BJ (cell line): ENCODE measurements around the gene CARHSP1. TPM values are rescaled to one million over a fixed set of nuclear protein-coding genes. Genes with fewer than 3 reads are reported as not detected.

ENCODE experiments used
- CTCF ChIA-PET: fragments of 350-600 bp; formaldehyde crosslinking; extraction: SDS; loops from one replicate; lab custom pipeline; 2021; ENCODE audit warnings: antibody characterized with exemption, inconsistent platforms; lab: Yijun Ruan, JAX
- POLR2A ChIA-PET: fragments of 300-600 bp; sonication (Branson Sonifier 250); formaldehyde crosslinking; extraction: SDS; loops from one replicate; lab custom pipeline; 2021; ENCODE audit warnings: antibody characterized with exemption; lab: Charles Lee
- DNase-seq: peaks from one replicate; pipeline ENCODE4 v3.0.0-alpha.2; 2011; ENCODE audit warnings: low read depth
- H3K27me3 ChIP-seq: 2 replicates; pipeline ENCODE4 v1.6.0; 2011; ENCODE audit warnings: low read length; ENCODE audit not compliant: control insufficient read depth, insufficient read depth
- H3K36me3 ChIP-seq: 2 replicates; pipeline ENCODE4 v1.5.1; 2011; ENCODE audit warnings: low read length; ENCODE audit not compliant: control insufficient read depth, insufficient read depth
- H3K4me3 ChIP-seq: 2 replicates; pipeline ENCODE4 v1.5.1; 2011; ENCODE audit warnings: low read depth, mild to moderate bottlenecking, control low read depth, low read length
- CTCF ChIP-seq: IDR thresholded peaks from 2 replicates; pipeline ENCODE4 v1.5.1; 2011; ENCODE audit warnings: low read depth, mild to moderate bottlenecking, control low read depth, inconsistent platforms, low read length, moderate library complexity; ENCODE audit not compliant: insufficient read depth
- polyA plus RNA-seq: library from polyadenylated mRNA; depleted of rRNA; stranded (reverse); fragments of >200 nt; gene quantifications from 2 replicates; pipeline ENCODE4 v1.2.3, GENCODE V29; 2011

The CARHSP1 gene
- polyA plus RNA-seq, 1 experiment = 119 TPM

DNA sequence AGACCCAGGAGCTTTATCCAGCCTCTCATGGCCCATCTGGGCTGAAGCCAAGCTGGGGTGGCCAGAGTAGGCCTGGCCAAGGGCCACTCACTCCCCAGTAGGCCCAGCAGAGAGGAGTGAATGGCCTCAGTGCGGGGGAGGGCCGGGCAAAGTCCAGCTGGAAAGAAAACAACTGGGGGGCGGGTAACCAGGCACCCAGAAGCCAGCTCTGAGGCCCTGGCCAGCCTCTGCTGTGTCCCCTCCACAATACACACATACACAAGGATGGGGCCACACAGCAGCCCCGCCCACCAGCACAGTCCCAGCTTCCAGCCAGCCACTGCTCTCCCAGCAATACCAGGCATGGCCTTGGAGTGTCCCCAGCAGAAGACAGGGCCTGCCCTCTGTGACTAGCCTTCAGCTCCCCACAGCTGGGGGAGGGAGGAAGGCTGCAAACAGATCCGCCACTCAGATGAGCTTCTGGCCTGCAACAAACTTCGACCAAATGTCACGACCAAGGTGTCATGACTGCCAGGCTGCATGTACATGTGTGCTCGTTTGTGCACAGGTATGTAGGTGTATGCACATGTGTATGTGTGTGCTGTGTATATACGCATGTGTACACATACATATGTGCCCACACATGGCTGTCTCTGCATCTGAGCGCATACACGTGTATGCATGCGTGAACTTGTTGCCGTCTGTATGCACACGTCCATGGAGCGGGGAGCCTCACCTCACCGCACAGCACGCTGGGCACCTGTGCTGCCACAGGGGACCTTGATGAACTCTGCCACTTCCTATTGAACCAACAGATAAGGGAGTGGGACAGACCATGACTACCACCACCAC, 5.0 kb downstream of the CARHSP1 start:
- CTCF ChIA-PET = interaction anchor here (3.8 kb wide), 1 partner anchor 16 kb away, joined by 24 read pairs; the partner anchor contains the start of gene LITAFD

GRCh38 chr16:8862309-8863130, 6.3 kb downstream of the CARHSP1 start:
- no peak for TF ChIP-seq CTCF
- CTCF ChIA-PET = interaction anchor here (1.7 to 2.8 kb wide), 2 partner anchors 12 to 17 kb away, joined by 4 to 14 read pairs; no protein-coding TSS in a partner anchor
- Histone ChIP-seq H3K4me3 (no peak overlapping the region), H3K27me3 (no peaks in the 10 kb centered on the region), H3K36me3 (peaks cover 17% of the 10 kb centered on the region)
- no peak for DNase-seq
- POLR2A ChIA-PET = no interaction called here

More for the DNA sequence above, 5.0 kb downstream of the CARHSP1 start:
- H3K27me3 ChIP-seq = no peaks in the 10 kb centered on the region
- H3K4me3 ChIP-seq = no peak overlapping the region
- DNase-seq = no peak
- peaks cover 9% of the 10 kb centered on the region for H3K36me3 ChIP-seq
- no peak for TF ChIP-seq CTCF
- POLR2A ChIA-PET = no interaction called here

- peaks cover 20% of the 10 kb centered on the region for H3K36me3 ChIP-seq
- POLR2A ChIA-PET = no interaction called here
- DNase-seq = no peak
- no peak overlapping the region for H3K4me3 ChIP-seq
- no peak for TF ChIP-seq CTCF
- CTCF ChIA-PET = interaction anchor here (0.6 to 2.8 kb wide), 3 partner anchors 11 to 186 kb away, joined by 3 to 14 read pairs (median 4); no protein-coding TSS in a partner anchor
- no peaks in the 10 kb centered on the region for H3K27me3 ChIP-seq
These were observed 7.1 kb downstream of the CARHSP1 start for GRCh38 chr16:8861563-8862308.

DNA sequence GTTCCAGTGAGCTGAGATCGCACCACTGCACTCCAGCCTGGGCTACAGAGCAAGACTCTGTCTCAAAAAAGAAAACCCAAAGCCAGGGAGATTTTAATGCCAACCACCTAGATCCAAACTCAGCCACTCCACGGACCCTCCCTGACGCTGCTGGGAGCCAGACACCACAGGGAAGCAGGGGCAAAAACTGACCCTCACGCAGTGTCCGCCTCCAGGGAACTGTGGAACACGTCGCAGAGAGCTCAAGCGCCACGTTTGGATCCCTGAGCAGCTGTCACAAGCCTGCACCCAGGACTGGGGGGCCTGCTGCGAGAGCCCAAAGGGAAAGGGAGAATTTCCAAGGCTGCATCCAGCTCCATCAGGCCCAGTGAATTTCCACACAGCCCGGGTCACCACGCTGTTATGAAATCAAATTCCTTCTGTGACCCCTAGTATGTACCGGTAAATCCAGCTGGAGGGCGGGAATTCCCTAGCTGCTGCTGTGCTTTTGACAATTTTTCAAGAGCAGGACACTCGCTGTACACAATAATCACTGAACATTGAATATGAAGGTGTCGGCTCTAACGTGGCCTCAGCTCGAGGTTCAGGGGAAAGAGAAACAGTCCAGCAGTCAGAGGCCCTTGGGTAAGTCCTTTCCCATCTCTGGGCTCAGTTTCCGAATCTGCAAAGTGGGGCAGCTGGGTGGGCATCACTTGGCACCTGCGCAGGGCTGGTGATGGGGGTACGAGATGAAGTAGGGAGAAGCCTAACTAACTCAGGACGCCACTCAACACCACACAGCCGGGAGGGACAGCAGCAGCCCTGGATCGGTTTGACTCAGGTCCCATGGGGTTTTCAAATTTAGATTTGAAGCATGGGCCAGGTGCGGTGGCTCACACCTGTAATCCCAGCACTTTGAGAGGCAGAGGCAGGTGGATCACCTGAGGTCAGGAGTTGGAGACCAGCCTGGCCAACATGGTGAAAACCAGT, 8.6 kb downstream of the CARHSP1 start:
- H3K4me3 ChIP-seq = no peak overlapping the region
- DNase-seq = no peak
- ChIA-PET POLR2A (interaction anchor here (1.1 kb wide), 1 partner anchor 11 kb away, joined by 3 read pairs; no protein-coding TSS in a partner anchor), CTCF (interaction anchor here (0.7 to 2.8 kb wide), 3 partner anchors 9 to 19 kb away, joined by 3 to 14 read pairs (median 5); no protein-coding TSS in a partner anchor)
- H3K27me3 ChIP-seq = no peaks in the 10 kb centered on the region
- TF ChIP-seq CTCF = no peak
- peaks cover 25% of the 10 kb centered on the region for H3K36me3 ChIP-seq
